Stimulated activated naive CD8-positive, alpha-beta T cell treated with anti-CD3 and anti-CD28 coated beads, Interleukin-15, Interleukin-2, amounts not matched to agents 100 U/mL and 50 U/mL, for 24 hours (primary cell): ENCODE results near the gene SYNE3.

ENCODE experiments used
- ATAC-seq: fragments of 150-1000 bp; cut with Tn5 transposase; one replicate; pipeline ENCODE4 v1.10.0; 2021
- DNase-seq: peaks from one replicate; pipeline ENCODE4 v3.0.0; 2021

Gene SYNE3

DNA sequence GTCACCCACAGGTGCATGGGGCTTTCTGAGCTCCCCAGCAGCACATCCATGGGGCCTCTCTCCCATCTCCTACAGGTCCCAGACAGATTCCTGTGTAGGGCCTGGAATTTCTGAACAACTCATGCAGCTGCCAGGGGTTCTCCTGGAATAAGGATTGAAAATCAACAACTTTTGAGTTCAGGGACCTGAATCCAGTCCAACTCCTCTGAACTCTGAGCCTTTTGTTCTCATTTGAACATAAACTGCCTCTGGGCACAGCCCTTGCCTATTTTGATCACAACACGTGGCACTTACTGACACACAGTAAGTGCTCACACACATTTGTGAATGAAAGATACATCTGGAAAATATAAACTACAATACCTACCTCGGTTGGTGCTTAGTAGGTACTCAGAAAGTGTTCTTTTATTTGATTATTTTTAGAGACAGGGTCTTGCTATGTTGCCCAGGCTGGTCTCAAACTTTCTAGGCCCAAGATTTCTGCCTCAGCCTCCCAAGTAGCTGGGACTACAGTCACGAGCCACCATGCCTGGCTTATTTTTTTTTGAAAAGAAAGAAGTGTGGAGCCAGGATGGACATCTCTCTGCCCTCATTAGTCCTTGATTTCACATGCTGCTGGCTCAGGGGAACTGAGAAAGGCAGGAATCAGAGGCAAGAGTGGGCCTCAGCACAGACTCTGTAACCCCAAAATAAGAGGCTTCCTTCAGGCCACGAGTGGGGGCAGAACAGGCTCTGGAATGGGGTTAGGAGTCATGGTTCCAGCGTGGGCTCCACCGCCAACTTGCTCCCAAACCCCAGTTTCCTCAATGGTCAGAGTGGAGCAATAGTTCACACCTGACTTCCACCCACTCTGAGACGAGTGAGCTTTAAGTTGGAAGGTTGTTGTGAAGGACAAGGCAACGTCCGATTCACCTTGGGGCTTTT lies 27.0 kb downstream of the SYNE3 start:
- DNase-seq (no peak), ATAC-seq (no peak)

DNA sequence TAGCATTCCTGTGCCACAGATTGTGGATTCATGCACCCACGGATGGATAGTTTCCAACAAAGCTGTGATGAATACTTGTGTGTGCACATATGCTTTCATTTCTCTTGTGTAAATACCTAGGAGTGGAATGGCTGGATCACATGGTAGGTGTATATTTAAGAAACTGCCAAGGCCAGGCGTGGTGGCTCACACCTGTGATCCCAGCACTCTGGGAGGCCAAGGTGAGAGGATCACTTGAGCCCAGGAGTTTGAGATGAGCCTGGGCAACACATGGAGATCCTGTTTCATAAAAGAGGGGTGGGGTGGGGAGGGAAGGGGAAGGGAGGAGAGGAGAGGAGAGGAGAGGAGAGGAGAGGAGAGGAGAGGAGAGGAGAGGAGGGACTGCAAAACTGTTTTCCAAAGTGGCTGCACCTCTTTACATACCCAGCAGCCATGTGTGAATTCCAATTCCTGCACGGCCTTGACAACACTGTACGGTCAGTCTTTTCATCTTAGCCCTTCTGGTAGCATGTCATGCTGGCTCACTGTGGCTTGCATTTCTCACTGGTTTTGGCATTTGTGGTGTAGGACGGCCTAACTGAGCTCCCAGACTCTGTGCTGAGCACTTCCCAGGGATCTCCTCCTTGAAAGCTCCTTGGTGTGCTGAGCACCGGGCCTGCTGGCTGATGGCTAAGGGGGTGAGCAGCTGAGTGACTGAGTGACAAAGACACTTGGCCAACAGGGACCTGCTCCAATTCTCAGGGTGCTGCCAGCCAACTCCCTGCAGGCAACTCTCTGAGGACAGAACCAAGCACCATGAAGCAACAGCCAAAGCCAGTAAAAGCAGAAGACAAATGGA lies 27.9 kb downstream of the SYNE3 start:
- DNase-seq (no peak), ATAC-seq (no peak)

DNA sequence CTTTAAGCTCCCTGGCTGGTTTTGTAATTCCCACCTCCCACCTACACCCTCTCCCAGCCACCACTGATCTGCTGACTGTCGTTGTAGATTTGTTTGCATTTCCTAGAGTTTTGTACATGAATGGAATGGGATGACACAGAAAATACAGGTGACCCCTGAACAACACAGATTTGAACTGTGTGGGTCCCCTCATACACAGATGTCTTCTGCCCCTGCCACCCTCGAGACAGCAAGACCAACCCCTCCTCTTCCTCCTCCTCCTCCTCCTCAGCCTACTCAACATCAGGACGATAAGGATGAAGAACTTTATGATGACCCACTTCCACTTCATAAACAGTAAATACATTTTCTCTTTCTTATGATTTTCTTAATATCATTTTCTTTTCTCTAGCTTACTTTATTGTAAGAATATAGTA lies 28.8 kb downstream of the SYNE3 start:
- ATAC-seq, result no peak
- no peak for DNase-seq

DNA sequence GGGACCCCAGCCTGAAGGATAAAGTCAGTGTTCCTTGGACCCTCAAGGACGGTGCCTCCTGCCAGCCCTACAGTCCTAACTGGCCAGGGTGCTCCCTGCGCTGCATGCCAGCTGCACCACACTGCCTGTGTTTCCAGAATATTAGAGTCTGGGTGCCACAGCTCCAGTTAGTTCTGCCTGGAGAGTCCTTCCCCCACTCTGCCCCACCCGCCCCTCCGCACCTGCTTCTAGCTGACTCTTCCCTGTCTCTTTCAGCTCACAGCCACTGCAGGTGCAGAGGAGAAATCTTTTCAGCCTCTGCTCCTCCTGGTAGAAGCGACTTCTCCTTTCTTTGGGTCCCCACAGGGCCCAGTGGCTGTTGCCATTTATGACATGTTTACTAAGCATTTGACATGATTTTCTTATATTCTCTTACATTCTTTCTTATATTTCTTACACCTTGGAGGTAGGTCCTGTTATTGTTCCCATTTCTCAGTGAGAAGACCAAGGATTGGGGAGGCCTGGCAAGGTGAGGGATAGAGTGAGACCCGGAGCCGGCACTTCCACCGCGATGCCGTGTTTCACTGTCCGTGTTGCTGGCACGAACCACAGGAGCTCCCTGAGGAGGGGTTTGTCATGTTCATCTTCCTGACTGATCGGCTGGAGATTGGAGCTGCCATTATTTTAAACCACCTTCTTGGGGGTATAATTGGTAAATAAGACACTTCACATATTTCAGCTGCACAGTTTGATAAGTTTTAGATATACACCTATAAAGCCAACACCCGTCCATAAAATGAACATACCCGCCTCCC lies 29.4 kb downstream of the SYNE3 start:
- DNase-seq, result no peak
- no peak for ATAC-seq

DNA sequence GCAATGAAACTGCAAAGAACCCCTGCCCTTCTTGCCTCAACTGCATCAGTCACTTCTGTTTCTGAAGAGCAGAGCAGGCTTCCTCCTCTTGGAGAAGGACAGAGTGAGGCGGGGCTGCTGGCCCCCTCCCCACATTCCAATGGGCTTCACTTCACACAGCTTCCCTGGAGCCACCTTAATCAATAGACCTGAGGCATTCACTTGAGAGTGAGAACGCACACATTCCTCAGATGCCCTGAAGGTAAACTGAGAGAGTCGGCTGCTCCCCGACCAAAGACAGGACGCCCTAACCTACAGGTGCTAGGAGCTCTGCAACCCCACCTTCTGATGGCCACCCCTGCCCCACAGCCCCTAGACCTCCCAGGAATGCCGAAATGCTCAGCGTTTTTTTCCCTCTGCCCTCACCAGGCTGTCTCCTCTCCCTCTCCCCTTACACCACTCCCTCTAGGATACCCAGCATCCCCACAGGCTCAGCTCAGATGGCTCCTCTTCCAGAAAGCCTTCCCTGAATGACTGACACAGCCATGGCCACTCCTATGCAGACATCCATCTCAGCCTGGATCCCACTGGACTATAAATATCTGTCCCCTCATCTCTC lies 31.1 kb downstream of the SYNE3 start:
- ATAC-seq (no peak), DNase-seq (no peak)

DNA sequence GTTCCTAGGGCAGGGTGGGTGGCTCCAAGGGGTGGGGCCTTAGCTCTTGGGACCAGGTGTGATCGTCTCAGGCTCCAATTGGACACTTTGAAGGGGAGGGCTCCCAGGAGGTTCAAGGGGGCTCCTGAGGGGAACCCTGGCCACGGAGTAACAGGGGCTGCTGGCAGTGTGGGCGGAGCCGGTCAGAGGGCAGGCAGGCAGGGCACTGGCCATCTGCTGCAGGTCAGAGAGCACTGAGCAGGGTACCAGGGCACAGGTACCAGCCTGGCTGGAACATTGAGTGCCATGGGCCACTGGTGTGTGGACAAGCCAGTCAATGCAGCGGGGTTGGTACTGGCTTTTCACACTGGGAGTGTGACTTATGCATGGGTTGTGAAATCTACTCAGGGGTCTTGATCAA lies 32.2 kb downstream of the SYNE3 start:
- no peak for ATAC-seq
- DNase-seq, result no peak

DNA sequence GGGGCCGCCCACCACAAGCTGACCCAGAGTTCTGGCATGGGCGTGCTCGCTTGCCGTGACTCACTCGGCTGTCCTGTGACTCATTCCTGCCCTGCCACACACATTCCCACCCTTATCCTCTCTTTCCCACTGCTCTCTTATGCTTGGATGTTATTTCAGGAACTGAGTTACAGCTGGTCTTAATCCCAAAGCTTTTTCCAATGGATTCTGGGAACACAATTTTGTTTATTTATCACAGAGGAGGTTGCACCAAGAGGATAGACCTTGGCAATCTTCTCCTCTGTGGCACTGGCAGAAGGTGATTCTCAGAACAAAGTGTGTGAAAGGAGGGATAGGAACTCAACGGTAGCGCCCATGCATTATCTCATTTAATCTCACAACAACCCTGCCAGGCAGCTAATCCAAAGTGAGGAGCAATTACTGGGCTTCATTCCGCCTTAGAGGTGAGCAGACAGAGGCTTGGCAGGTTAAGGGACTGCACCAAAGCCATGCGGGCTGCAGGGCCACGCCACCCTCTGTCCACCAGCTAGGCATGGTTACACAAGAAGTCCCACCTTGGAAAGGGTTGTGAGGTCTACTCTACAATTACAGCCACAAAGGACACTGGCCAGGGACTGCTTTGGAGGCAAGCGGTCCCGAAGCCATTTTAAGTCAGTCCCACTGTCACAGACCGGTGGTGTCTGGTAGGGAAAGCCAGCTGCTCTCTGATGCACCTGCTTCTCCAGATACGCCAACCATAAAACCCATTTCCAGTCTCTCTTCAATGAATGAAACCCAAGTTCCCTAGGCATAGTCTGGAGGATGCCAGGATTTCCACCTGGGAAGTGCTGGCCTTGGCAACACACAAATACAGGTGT lies 32.9 kb downstream of the SYNE3 start:
- DNase-seq, result no peak
- no peak for ATAC-seq

DNA sequence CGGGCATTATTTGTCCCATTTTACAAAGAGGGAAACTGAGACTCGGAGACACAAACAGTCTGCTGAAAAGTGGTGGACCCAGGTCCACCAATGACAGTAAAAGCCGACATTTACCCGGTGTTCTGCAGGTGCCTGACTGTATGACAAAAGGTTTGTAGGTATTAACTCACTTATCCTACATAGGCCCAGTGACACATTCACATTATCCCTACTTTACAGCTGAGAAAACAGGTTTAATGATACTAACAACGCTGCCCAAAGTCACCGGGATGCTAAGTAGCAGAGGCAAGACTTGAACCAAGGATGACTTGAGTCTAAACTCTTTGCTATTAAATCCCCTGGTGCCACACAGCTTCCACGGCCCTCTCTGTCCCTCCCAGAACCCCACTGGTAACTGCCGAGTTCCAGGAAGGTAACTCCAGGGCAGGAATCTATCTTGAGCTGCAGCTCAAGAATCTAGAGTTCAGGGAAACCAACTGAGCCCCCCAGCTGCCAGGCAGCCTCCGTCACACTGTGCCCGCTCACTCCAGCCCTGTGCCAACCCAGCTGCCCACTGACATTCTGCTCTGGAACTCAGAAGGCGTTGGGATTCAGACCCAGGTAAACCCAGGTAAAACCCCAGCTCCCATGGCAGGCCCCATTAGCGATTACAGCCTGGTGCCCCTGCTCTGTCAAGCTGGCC lies 33.7 kb downstream of the SYNE3 start:
- ATAC-seq (no peak), DNase-seq (no peak)

DNA sequence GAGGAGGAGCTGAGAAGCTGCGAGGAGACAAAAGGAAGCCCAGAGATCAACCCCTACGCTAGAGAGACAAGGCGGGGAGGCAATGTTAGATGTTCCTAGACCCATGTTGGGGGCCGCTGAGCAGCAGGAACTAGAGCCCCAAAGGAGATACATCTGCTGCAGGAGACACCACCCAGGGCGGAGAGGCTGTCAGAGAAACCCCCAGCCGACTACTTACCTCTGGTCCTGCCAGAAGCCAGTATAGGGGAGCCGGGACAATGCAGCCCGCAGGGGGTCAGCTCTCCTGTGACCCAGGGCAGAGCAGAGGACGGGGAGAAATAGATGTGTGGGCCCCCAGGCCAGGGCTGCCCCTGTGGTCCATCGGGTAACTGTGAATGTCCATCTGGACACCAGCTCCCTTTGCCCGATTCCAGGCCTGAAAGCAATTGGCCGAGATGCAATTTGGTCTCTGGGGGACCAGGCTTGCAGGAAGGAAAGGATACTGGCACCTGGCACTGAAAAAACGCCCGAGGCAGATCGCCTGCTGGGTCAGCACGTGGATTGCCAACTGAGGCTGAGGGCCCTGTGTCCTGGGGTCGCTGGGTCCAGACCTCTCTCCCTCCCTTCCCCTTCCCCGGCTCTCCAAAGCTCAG lies 34.9 kb downstream of the SYNE3 start:
- ATAC-seq, result no peak

DNA sequence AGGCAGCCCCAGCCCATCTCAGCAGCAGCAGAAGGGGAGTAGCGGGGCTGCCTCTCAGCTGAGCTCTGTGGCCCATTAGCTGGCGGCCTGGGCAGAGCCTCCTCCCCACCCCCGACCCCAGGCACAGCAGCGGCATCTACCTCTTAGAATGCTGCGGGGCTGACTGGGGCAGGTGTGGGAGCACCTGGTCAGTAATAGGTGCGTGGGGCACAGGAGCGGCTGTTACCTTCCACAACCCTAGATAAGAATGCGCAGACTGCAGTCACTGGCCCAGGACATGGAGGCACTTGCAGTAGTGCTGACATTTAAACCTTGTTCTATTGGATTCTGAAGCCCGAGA lies 35.6 kb downstream of the SYNE3 start:
- ATAC-seq (no peak), DNase-seq (no peak)

More for the DNA sequence above, 34.9 kb downstream of the SYNE3 start:
- DNase-seq, result no peak

DNA sequence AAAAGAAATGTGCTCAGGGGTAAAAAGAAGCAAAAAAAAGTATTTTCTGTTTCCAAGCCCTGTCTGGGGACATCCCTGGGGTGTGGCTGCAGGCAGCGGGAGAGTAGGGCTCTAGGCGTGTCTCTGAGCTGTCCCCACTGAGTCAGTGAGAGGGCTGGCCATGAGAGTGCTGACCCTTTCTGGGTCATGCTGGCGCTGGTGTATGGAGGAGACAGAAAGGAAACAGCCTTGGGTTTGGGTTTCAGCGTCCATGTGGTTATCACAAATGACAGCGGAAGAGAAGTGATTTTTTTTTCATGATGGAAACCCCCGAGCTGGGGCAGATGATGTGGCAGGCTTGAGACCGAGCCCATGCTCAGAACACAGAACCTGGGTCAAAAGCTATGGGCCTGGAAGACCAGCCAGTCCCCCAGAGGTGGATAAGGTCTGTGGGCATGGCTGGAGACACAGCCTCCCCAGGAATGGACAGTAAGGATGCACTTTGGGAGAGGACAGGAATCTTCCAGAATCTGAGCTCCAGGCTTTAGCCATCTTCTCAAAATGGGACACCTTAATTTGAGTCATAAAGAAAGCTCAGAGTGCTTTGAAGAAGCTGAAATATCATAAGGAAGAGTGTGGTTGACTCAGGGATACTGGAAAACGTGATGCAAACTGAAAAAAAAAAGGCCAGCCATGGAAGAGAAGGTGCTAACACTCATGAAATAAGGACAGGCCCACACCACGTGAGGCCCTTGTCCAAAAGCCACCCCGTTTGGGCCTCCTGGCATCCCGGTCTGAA lies 36.2 kb downstream of the SYNE3 start:
- ATAC-seq (peak; percentile 77), DNase-seq (peak; percentile 48)

DNA sequence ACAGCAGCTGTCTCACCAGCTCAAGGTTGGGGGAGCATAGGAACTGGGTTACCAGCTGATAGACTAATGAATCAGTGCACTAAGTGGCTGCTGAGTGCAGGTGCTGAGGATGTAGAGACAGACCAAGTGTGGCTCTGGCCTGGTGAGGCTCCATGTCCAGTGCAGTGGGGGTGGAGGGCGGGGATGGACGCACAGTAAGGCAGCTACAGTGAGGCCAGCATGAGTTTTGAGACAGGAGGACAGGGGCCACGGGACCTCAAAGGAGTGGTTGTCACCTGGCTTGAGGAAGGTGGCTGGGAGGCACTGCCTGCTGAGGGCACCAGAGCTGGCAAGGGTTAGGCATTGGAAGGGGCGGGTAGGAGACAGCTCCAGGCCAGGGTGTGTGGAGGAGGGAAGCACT lies 37.0 kb downstream of the SYNE3 start:
- DNase-seq, result no peak
- ATAC-seq, result no peak

DNA sequence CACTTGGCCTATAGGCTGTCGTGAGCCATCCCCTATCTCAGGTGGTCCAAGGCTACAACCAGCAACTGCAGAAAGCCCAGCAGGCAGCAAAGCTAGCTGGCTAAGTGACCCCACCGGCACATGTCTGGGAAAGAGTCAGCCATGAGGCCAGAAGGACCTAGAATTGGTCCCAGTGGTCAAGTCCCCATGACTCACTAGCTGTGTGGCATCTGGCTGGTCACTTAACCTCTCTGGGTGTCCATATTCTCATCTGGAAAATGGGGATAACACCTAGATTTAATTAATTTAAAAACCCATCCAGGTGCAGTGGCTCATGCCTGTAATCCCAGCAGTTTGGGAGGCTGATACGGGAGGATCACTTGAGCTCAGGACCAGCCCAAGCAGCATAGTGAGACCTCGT lies 37.6 kb downstream of the SYNE3 start:
- DNase-seq (no peak), ATAC-seq (no peak)

DNA sequence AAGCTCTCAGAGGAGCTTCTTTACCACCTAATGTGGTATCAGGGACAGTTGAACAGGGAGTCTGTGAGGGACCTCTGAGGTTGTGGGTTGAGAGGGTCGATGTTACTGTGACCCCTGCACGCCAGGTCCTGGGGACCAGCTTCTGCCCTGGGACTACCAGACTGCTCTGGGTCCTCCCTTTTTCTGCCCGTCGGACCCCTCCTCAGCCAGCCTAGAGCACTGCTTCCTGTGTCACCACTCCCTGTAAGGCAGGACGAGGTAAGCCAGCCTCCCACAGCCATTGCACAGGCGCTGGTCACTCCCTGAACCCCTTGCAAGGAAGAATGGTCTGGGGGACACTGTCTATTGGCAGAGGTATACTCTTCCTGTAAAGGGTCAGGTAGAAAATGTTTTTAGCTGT lies 38.1 kb downstream of the SYNE3 start:
- DNase-seq (no peak), ATAC-seq (no peak)

DNA sequence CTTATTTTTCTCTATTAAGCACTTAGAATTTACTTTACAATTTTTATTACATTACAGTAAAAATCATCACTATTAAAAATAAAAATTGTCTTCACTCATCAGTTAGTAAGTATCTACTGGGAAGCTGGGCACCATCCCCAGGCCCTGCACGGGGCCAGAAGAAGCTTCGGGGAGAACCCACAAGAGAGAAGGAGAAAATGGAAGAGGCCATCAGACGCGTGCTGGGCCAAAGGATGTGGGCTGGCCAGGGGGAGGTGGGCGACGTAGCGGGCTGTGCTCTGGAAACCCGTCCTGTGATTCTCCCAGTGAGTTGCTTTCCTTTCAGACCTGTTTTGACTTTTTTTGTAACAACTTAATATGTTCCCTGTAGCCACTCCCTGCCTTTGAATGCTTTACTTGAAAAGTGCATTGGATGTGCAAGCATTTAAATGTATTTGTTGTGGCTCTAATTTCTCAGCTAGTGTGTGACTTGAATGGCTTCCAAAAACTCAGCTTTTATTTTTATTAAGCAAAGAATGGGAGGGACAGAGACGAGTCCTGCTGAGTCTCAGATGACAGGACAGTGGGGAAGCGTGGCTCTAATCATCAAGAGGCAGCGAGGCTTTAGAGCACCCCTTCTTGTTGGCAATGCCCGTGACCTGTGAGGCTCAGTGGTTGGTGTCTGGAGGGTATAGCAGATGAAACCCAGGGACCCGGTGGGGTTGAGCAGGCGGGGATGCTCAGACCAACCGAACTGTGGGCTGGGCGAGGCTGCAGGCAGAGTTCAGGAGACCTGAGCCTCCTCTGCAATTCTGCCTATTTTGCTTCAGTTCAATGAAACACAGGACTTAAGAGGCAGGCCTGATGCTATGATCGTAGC lies 38.8 kb downstream of the SYNE3 start:
- ATAC-seq, result no peak
- no peak for DNase-seq

DNA sequence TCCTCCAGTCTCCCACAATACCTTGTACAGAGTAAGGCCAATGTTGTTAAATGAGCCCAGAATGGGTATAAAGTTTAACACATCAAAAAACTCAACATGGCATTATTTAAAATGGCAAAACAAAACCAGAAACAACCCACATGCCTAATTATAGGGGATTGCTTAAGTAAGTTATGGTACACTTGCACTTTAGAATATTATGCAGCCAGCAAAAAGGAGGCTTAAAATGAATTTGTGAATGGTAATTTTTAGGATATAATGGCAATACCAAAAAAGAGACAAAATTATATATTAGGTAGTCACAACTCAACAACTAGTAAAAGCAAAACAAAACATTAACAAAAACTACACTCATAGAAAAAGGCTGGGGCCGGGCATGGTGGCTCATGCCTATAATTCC lies 39.7 kb downstream of the SYNE3 start:
- no peak for ATAC-seq
- no peak for DNase-seq

DNA sequence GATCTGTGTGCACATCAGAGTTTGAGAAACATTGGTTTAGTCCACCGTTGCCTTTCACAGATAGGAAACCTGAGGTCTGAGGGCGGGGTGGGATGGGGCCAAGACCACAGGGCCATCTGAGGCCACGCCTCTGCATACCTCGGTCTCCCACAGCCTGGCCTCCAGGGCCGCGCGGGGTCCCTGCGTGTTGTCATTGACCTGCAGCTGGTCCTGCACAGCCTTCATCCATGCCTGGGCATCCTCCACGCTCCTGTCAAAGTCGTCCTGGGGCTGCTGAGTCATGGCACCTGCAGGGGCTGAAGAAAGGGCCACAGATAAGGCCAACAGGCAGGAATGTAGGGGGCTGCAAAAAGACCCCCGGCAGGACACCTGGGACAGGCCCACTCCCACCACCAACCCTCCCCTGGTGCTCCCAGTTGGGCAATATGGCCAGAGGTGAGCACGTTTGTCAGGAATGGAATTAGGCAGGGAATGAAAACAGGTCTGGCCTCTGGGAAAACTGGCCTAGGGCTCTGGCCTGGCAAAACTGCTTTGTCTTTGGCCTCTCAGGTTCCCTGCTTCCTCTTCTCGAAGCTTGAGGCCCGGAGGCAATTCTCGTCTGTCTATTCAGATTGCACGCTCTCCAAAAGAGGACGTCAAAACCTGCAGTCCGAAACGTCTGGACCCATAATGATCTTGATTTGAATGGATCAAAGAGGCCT lies 40.8 kb downstream of the SYNE3 start:
- DNase-seq, result no peak
- no peak for ATAC-seq

DNA sequence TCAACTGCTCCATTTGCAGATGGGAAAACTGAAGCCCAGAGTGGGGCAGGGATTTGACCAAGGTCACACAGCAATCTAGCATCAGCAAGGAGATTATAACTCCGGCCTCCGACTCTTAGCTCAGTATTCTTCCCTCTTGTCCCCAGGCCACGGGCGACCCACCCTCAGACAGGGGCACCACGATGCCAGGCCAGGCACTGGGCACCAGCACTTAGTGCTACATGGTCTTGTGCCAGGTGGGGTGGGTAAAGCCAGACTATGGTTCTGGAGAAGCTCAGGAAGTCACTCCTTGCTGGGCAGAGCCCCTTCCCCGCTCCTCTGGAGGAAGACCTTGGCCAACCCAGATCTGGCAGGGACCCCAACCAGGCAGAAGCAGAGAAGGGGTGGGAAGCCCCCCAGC lies 41.5 kb downstream of the SYNE3 start:
- ATAC-seq, result no peak

More for the DNA sequence above, 41.5 kb downstream of the SYNE3 start:
- DNase-seq, result no peak
